ENCODE measurements around the gene VIPAS39. TPM values are rescaled to one million over a fixed set of nuclear protein-coding genes. Genes with fewer than 3 reads are reported as not detected.

Gene VIPAS39
- total RNA-seq: 26.7 and 30.4 TPM in 2 replicates

GRCh38 chr14:77457522-77458248 is at the start of gene VIPAS39, which contains the start of gene AHSA1:
TSS of gene VIPAS39 (minus strand) at chr14:77457601. CDS start at chr14:77454102, 3,499 bp downstream.
TSS of gene AHSA1 (plus strand) at chr14:77458093. CDS start at chr14:77458190, 97 bp downstream.

GRCh38 chr14:77498120-77498979 is 40.9 kb upstream of the VIPAS39 start, which contains the start of gene ISM2:
TSS of gene ISM2 (minus strand) at chr14:77498816. CDS start at chr14:77498793, 23 bp downstream.

GRCh38 chr14:77423423-77423822 is 34.0 kb downstream of the VIPAS39 start, which contains the start of gene NOXRED1:
TSS of gene NOXRED1 (minus strand) at chr14:77423523. CDS start at chr14:77422889, 634 bp downstream.

GRCh38 chr14:77376771-77377501 is 80.5 kb downstream of the VIPAS39 start, which contains the start of the genes SAMD15 and TMED8:
TSS of gene SAMD15 (plus strand) at chr14:77377379. CDS start at chr14:77377419, 40 bp downstream.
TSS of gene TMED8 (minus strand) at chr14:77377094. CDS start at chr14:77377053, 41 bp downstream.

Other genes starting within 250 kb of the VIPAS39 start
- gene NGB, start 186.4 kb downstream of the VIPAS39 start, total RNA-seq: not detected in 2 replicates
- 12.9 and 16.4 TPM in 2 replicates for gene POMT2, start 136.7 kb downstream of the VIPAS39 start, total RNA-seq
- 30.7 and 32.5 TPM in 2 replicates for gene GSTZ1, start 136.6 kb downstream of the VIPAS39 start, total RNA-seq
- gene TMED8, start 80.5 kb downstream of the VIPAS39 start, total RNA-seq: 8.9 and 11.6 TPM in 2 replicates
- 2.2 and 3.0 TPM in 2 replicates for gene SAMD15, start 80.2 kb downstream of the VIPAS39 start, total RNA-seq
- gene NOXRED1, start 34.1 kb downstream of the VIPAS39 start, total RNA-seq: 0.22 and 0.25 TPM in 2 replicates
- 121 and 154 TPM in 2 replicates for gene AHSA1, start 492 bp upstream of the VIPAS39 start, total RNA-seq
- under 0.01 and 0.11 TPM in 2 replicates for gene ISM2, start 41.2 kb upstream of the VIPAS39 start, total RNA-seq
- gene SPTLC2, start 159.0 kb upstream of the VIPAS39 start, total RNA-seq: 59.3 and 60.2 TPM in 2 replicates

All from uterine smooth muscle cell (primary cell).